HCT116 (cell line): ENCODE measurements around the gene TEKT2. TPM values are rescaled to one million over a fixed set of nuclear protein-coding genes. Genes with fewer than 3 reads are reported as not detected.

Experiments used
- ATAC-seq: fragments of 200-7000 bp; cut with Tn5 transposase; 2 replicates; pipeline ENCODE4 v1.9.1; 2020; ENCODE audit warnings: mild to moderate bottlenecking, moderate library complexity
- BruUV-seq: library from RNA; stranded (reverse); fragments of 400-500 nt; replicated peaks from 2 replicates; lab custom pipeline; 2021; lab: Mats Ljungman, UMichigan
- CTCF ChIA-PET: fragments of 300-600 bp; sonication (Branson Sonifier 250); formaldehyde crosslinking; loops from one replicate; lab custom pipeline; 2021; ENCODE audit warnings: antibody characterized with exemption; lab: Charles Lee
- POLR2A ChIA-PET: fragments of 300-600, 350-600 bp; sonication (Branson Sonifier 250); formaldehyde crosslinking; loops from one replicate; lab custom pipeline; 2021; ENCODE audit warnings: antibody characterized with exemption; lab: Charles Lee
- RAD21 ChIA-PET, 2 experiments: fragments of 300-600 bp; sonication (Branson Sonifier 250); formaldehyde crosslinking; loops; one replicate each; lab custom pipeline; 2023; ENCODE audit warnings: low total read pairs in 2 of 2; ENCODE audit not compliant: uncharacterized antibody in 2 of 2, unreplicated experiment in 2 of 2, low non-redundant PET in 1 of 2; lab: Charles Lee
- DNase-seq: peaks from one replicate; pipeline ENCODE4 v3.0.0-alpha.2; 2010; ENCODE audit warnings: low read depth, low spot score
- H2AFZ ChIP-seq: fragments of 200-600 bp; shearing (Covaris generic), sonication (generic); 2 replicates; pipeline ENCODE4 v1.6.1; 2017; ENCODE audit warnings: low read depth, mixed run types, mixed read lengths, antibody characterized with exemption, low read length; ENCODE audit not compliant: poor library complexity, severe bottlenecking
- H3K27ac ChIP-seq: 2 replicates; pipeline ENCODE4 v1.5.1; 2012; ENCODE audit warnings: low read depth, low read length
- H3K27me3 ChIP-seq: fragments of 200-600 bp; sonication (generic); 2 replicates; pipeline ENCODE4 v1.6.1; 2016; ENCODE audit warnings: mixed run types, low read length, mixed read lengths; ENCODE audit not compliant: insufficient read depth
- H3K36me3 ChIP-seq, 2 experiments: fragments of 200-500 bp in 1 of 2; fragments of 200-600 bp in 1 of 2; sonication (Bioruptor generic) in 1 of 2; sonication (generic) in 1 of 2; 2 replicates each; pipeline versions ENCODE4 v1.5.1 to v1.6.1; 2014 to 2016; ENCODE audit warnings: low read length in 2 of 2, inconsistent platforms in 1 of 2, mixed read lengths in 1 of 2, mixed run types in 1 of 2; ENCODE audit not compliant: insufficient read depth in 2 of 2, control insufficient read depth in 1 of 2
- H3K4me1 ChIP-seq, 2 experiments: fragments of 200-600 bp in 1 of 2; sonication (generic) in 1 of 2; 2 replicates each; pipeline versions ENCODE4 v1.5.1 to v1.6.1; 2012 to 2017; ENCODE audit warnings: low read length in 2 of 2, inconsistent platforms in 1 of 2, mild to moderate bottlenecking in 1 of 2, mixed read lengths in 1 of 2, mixed run types in 1 of 2, moderate library complexity in 1 of 2; ENCODE audit not compliant: insufficient read depth in 2 of 2, control insufficient read depth in 1 of 2
- H3K4me2 ChIP-seq: fragments of 200-600 bp; sonication (generic); 2 replicates; pipeline ENCODE4 v1.6.1; 2017; ENCODE audit warnings: mixed run types, low read length, mixed read lengths
- H3K4me3 ChIP-seq, 2 experiments: fragments of 200-600 bp in 1 of 2; sonication (generic) in 1 of 2; replicated peaks in 1 of 2; 2 replicates each; pipeline ENCODE4 v1.5.1; 2011 to 2016; ENCODE audit warnings: low read length in 2 of 2, control low read depth in 1 of 2, low read depth in 1 of 2, mild to moderate bottlenecking in 1 of 2, mixed read lengths in 1 of 2, mixed run types in 1 of 2
- H3K79me2 ChIP-seq: fragments of 200-600 bp; sonication (generic); 2 replicates; pipeline ENCODE4 v1.6.1; 2017; ENCODE audit warnings: mild to moderate bottlenecking, mixed run types, low read length, moderate library complexity, mixed read lengths; ENCODE audit not compliant: insufficient read depth
- H3K9ac ChIP-seq: fragments of 200-600 bp; sonication (generic); 2 replicates; pipeline ENCODE4 v1.6.1; 2016; ENCODE audit warnings: low read length, mixed read lengths
- H3K9me2 ChIP-seq: fragments of 200-600 bp; sonication (generic), shearing (Covaris generic); 2 replicates; pipeline ENCODE4 v1.6.1; 2017; ENCODE audit warnings: mixed run types, mild to moderate bottlenecking, moderate library complexity; ENCODE audit not compliant: insufficient read depth
- H3K9me3 ChIP-seq, 2 experiments: fragments of 200-500 bp in 1 of 2; fragments of 200-600 bp in 1 of 2; sonication (Bioruptor generic) in 1 of 2; sonication (generic) in 1 of 2; 2 replicates each; pipeline ENCODE4 v1.6.1; 2014 to 2017; ENCODE audit warnings: low read length in 2 of 2, mixed read lengths in 2 of 2, inconsistent platforms in 1 of 2, low read depth in 1 of 2, mild to moderate bottlenecking in 1 of 2, mixed run types in 1 of 2, moderate library complexity in 1 of 2; ENCODE audit not compliant: control insufficient read depth in 1 of 2, insufficient read depth in 1 of 2
- H4K20me1 ChIP-seq: fragments of 200-600 bp; sonication (generic), shearing (Covaris generic); 2 replicates; pipeline ENCODE4 v1.6.1; 2017; ENCODE audit warnings: mixed run types, mild to moderate bottlenecking, moderate library complexity; ENCODE audit not compliant: insufficient read depth
- ATF3 ChIP-seq: IDR thresholded peaks from 2 replicates; pipeline ENCODE4 v1.6.1; 2012
- CBX3 ChIP-seq: IDR thresholded peaks from 2 replicates; pipeline ENCODE4 v1.6.1; 2012; ENCODE audit warnings: low read depth
- CTCF ChIP-seq, 3 experiments: fragments of 200-600 bp in 1 of 3; sonication (generic) in 1 of 3; IDR thresholded peaks in 2 of 3; conservative IDR thresholded peaks in 1 of 3; 2 replicates each; pipeline ENCODE4 v1.5.1; 2012 to 2017; ENCODE audit warnings: low read depth in 2 of 3, low read length in 2 of 3, antibody characterized with exemption in 1 of 3, borderline replicate concordance in 1 of 3, control low read depth in 1 of 3, mild to moderate bottlenecking in 1 of 3, mixed read lengths in 1 of 3, mixed run types in 1 of 3, moderate library complexity in 1 of 3; ENCODE audit not compliant: insufficient read depth in 1 of 3
- EZH2 ChIP-seq: fragments of 200-600 bp; sonication (generic); IDR thresholded peaks from 2 replicates; pipeline ENCODE4 v1.6.1; 2017; ENCODE audit warnings: antibody characterized with exemption, mixed run types
- FOSL1 ChIP-seq: IDR thresholded peaks from 2 replicates; pipeline ENCODE4 v1.6.1; 2012; ENCODE audit warnings: low read depth
- POLR2A ChIP-seq: IDR thresholded peaks from 2 replicates; pipeline ENCODE4 v1.7.0; 2011; ENCODE audit warnings: borderline replicate concordance; ENCODE audit not compliant: insufficient read depth, insufficient read length; ENCODE audit errors: extremely low read depth
- RAD21 ChIP-seq: IDR thresholded peaks from 2 replicates; pipeline ENCODE4 v1.6.1; 2012; ENCODE audit warnings: low read depth, mild to moderate bottlenecking
- SIN3A ChIP-seq: IDR thresholded peaks from 2 replicates; pipeline ENCODE4 v1.6.1; 2012; ENCODE audit warnings: low read depth
- SP1 ChIP-seq: IDR thresholded peaks from 2 replicates; pipeline ENCODE4 v1.6.1; 2012; ENCODE audit warnings: low read depth
- TCF7L2 ChIP-seq: IDR thresholded peaks from 2 replicates; pipeline ENCODE4 v1.7.0; 2011; ENCODE audit warnings: borderline replicate concordance, inconsistent platforms; ENCODE audit not compliant: insufficient read depth, insufficient read length; ENCODE audit errors: extremely low read depth
- intact Hi-C: fragments of 100-400 bp; cut with micrococcal nuclease; formaldehyde crosslinking; loops from 2 replicates; pipeline ENCODE4 v1.10.0; 2022
- total RNA-seq: library from RNA; stranded (reverse); gene quantifications from one replicate; pipeline ENCODE4 v1.2.1, GENCODE V29; 2021; ENCODE audit not compliant: unreplicated experiment

Gene TEKT2
- total RNA-seq, 1 experiment from 2014 or later: not detected

- Histone ChIP-seq H3K36me3 (peaks cover 2 to 13% of the 10 kb centered on the region in 2 experiments; a peak in 1 of 4 replicates), H3K27ac (no peak overlapping the region), H3K9ac (no peak overlapping the region), H3K9me3 (no peaks in the 10 kb centered on the region), H3K4me2 (no peak overlapping the region), H4K20me1 (no peaks in the 10 kb centered on the region), H3K4me3 (no peak overlapping the region), H3K9me2 (no peaks in the 10 kb centered on the region), H3K27me3 (no peaks in the 10 kb centered on the region)
- DNase-seq: no peak
- ChIA-PET RAD21 (interaction anchor here in 1 of 2 experiments (1.0 to 1.5 kb wide), 2 partner anchors 33 to 276 kb away, joined by 3 to 16 read pairs; no protein-coding TSS in a partner anchor), POLR2A (interaction anchor here (2.3 kb wide), 1 partner anchor 15 kb away, joined by 11 read pairs; the partner anchor contains the start of gene TRAPPC3), CTCF (interaction anchor here (1.2 to 4.3 kb wide), 7 partner anchors 10 to 38 kb away, joined by 3 to 31 read pairs (median 7); partner anchors contain the start of gene TRAPPC3)
- ATAC-seq: no peak
- intact Hi-C loops: loop anchor here (1.0 kb wide), 1 partner anchor 34 kb away; no protein-coding TSS in a partner anchor
- TF ChIP-seq TCF7L2: no peak
- TF ChIP-seq ATF3: no peak
- TF ChIP-seq POLR2A: no peak
- TF ChIP-seq CBX3: no peak
- no peak for TF ChIP-seq FOSL1
- TF ChIP-seq SP1: no peak
- TF ChIP-seq, all 23 proteins: peak for 0
- Histone ChIP-seq H3K79me2 (no peaks in the 10 kb centered on the region), H2AFZ (no peak overlapping the region), H3K4me1 (peaks cover 0 to 18% of the 10 kb centered on the region in 2 experiments; a peak in 2 of 4 replicates)
- no TSS peak for BruUV-seq
Measured at GRCh38 chr1:36134031-36134430, 50.1 kb downstream of the TEKT2 start.

- peaks cover 2 to 16% of the 10 kb centered on the region in 2 experiments; a peak in 1 of 4 replicates for H3K36me3 ChIP-seq
- no peak overlapping the region for H2AFZ ChIP-seq
- no peak overlapping the region for H3K4me3 ChIP-seq
- no peaks in the 10 kb centered on the region for H3K9me3 ChIP-seq
- ChIA-PET POLR2A (interaction anchor here (1.4 to 2.3 kb wide), 2 partner anchors 10 to 15 kb away, joined by 3 to 11 read pairs; partner anchors contain the start of gene TRAPPC3), CTCF (interaction anchor here (0.7 to 4.3 kb wide), 15 partner anchors 10 to 165 kb away, joined by 3 to 31 read pairs (median 6); partner anchors contain the start of gene TRAPPC3), RAD21 (interaction anchor here (0.5 to 1.5 kb wide), 6 partner anchors 15 to 277 kb away, joined by 3 to 16 read pairs (median 4); partner anchors contain the start of genes THRAP3 (in 1 of the 2) and TRAPPC3 (in 1 of the 2))
- no peak overlapping the region for H3K4me2 ChIP-seq
- intact Hi-C loops: loop anchor here (1.0 kb wide), 1 partner anchor 34 kb away; no protein-coding TSS in a partner anchor
- peaks cover 0 to 18% of the 10 kb centered on the region in 2 experiments; a peak in 2 of 4 replicates for H3K4me1 ChIP-seq
- H3K9ac ChIP-seq: no peak overlapping the region
- DNase-seq: no peak
- H3K79me2 ChIP-seq: peaks cover 4% of the 10 kb centered on the region
- peak; percentile 91 for ATAC-seq
- H4K20me1 ChIP-seq: no peaks in the 10 kb centered on the region
- TF ChIP-seq CTCF (IDR thresholded peaks at IDR 0.05 in 2 of 3, conservative IDR thresholded peaks at IDR 0.05 in 1 of 3; ENCODE audit: borderline replicate concordance in 1 of 3, insufficient read depth in 1 of 3, low read depth in 2 of 3, low read length in 2 of 3) (peak; percentile 77 to 81 (median 81); a peak in 5 of 6 replicates), RAD21 (peak; percentile 81), EZH2 (no peak), SIN3A (no peak)
- TF ChIP-seq, all 23 proteins: peak for 2
- Histone ChIP-seq H3K9me2 (no peaks in the 10 kb centered on the region), H3K27ac (no peak overlapping the region), H3K27me3 (no peaks in the 10 kb centered on the region)
- BruUV-seq: no TSS peak
Measured at GRCh38 chr1:36134505-36135329, 50.8 kb downstream of the TEKT2 start.
